Measurements from ENCODE around the gene RBM27. TPM values are rescaled to one million over a fixed set of nuclear protein-coding genes. Genes with fewer than 3 reads are reported as not detected.
"Not testable (repeated sequence)": the region's sequence is repeated elsewhere in the genome, so short reads cannot be mapped to it uniquely, and the experiment has no call there.

The RBM27 gene
- polyA plus RNA-seq, 1 donor (not counting 4 experiments of a cell fraction or from before 2014, with no cell fraction given): 18.3 TPM

- Histone ChIP-seq H3K27me3 (ENCODE audit: control insufficient read depth, extremely low read depth, insufficient read depth, low read length) (no peaks in the 10 kb centered on the region), H3K9me3 (ENCODE audit: control insufficient read depth, low read depth, low read length) (no peaks in the 10 kb centered on the region), H4K20me1 (ENCODE audit: control insufficient read depth, extremely low read depth, insufficient read depth, low read length) (no peaks in the 10 kb centered on the region), H3K4me1 (ENCODE audit: control insufficient read depth, extremely low read depth, insufficient read depth, low read length) (no peaks in the 10 kb centered on the region), H3K79me2 (ENCODE audit: control insufficient read depth, insufficient read depth, low read length) (no peaks in the 10 kb centered on the region), H3K4me2 (ENCODE audit: control insufficient read depth, extremely low read depth, insufficient read depth, low read depth, low read length) (no peak overlapping the region), H2AFZ (ENCODE audit: control insufficient read depth, low read length) (no peak overlapping the region), H3K9me1 (ENCODE audit: control insufficient read depth, extremely low read depth, insufficient read depth, low read length) (no peaks in the 10 kb centered on the region), H3K36me3 (ENCODE audit: control insufficient read depth in 2 of 2, extremely low read depth in 1 of 2, insufficient read depth in 2 of 2, low read length in 2 of 2) (peaks cover 8 to 11% of the 10 kb centered on the region in 2 experiments), H3K4me3 (ENCODE audit: control insufficient read depth in 2 of 3, extremely low read depth in 1 of 3, insufficient read depth in 2 of 3, low read depth in 1 of 3, low read length in 3 of 3) (no peak overlapping the region), H3K27ac (ENCODE audit: control insufficient read depth, insufficient read depth, low read length) (no peak overlapping the region), H3K9ac (ENCODE audit: control insufficient read depth, extremely low read depth, insufficient read depth, low read length) (no peak overlapping the region)
- DNase-seq (ENCODE audit: low read depth, low spot score): no peak
- TF ChIP-seq EZH2 (IDR thresholded peaks at IDR 0.05; ENCODE audit: low read length): no peak
- TF ChIP-seq CTCF (optimal IDR thresholded peaks at IDR 0.05 in 1 of 3, IDR thresholded peaks at IDR 0.05 in 1 of 3, conservative IDR thresholded peaks at IDR 0.05 in 1 of 3; ENCODE audit: extremely low read depth in 1 of 3, insufficient read depth in 2 of 3, low read length in 3 of 3): no peak
- dilution Hi-C loops (cut with MboI; ENCODE audit: extremely low pct_ligation_motif_present, low sequenced_read_pairs): no loop called here
- no peak for FAIRE-seq
These were observed 37.5 kb upstream of the RBM27 start for GRCh38 chr5:146165903-146166302.

GRCh38 chr5:146169076-146169475 is 34.3 kb upstream of the RBM27 start:
- Histone ChIP-seq H3K9ac (ENCODE audit: control insufficient read depth, extremely low read depth, insufficient read depth, low read length) (no peak overlapping the region), H3K9me3 (ENCODE audit: control insufficient read depth, low read depth, low read length) (no peaks in the 10 kb centered on the region), H3K27me3 (ENCODE audit: control insufficient read depth, extremely low read depth, insufficient read depth, low read length) (no peaks in the 10 kb centered on the region), H3K9me1 (ENCODE audit: control insufficient read depth, extremely low read depth, insufficient read depth, low read length) (no peaks in the 10 kb centered on the region), H3K36me3 (ENCODE audit: control insufficient read depth in 2 of 2, extremely low read depth in 1 of 2, insufficient read depth in 2 of 2, low read length in 2 of 2) (peaks cover 4 to 12% of the 10 kb centered on the region in 2 experiments), H3K4me2 (ENCODE audit: control insufficient read depth, extremely low read depth, insufficient read depth, low read depth, low read length) (no peak overlapping the region), H3K79me2 (ENCODE audit: control insufficient read depth, insufficient read depth, low read length) (peaks cover 3% of the 10 kb centered on the region), H3K4me1 (ENCODE audit: control insufficient read depth, extremely low read depth, insufficient read depth, low read length) (no peaks in the 10 kb centered on the region), H3K27ac (ENCODE audit: control insufficient read depth, insufficient read depth, low read length) (no peak overlapping the region), H4K20me1 (ENCODE audit: control insufficient read depth, extremely low read depth, insufficient read depth, low read length) (no peaks in the 10 kb centered on the region), H3K4me3 (ENCODE audit: control insufficient read depth in 2 of 3, extremely low read depth in 1 of 3, insufficient read depth in 2 of 3, low read depth in 1 of 3, low read length in 3 of 3) (no peak overlapping the region), H2AFZ (ENCODE audit: control insufficient read depth, low read length) (no peak overlapping the region)
- DNase-seq (ENCODE audit: low read depth, low spot score): no peak
- dilution Hi-C loops (cut with MboI; ENCODE audit: extremely low pct_ligation_motif_present, low sequenced_read_pairs): no loop called here
- TF ChIP-seq EZH2 (IDR thresholded peaks at IDR 0.05; ENCODE audit: low read length) (no peak), CTCF (optimal IDR thresholded peaks at IDR 0.05 in 1 of 3, IDR thresholded peaks at IDR 0.05 in 1 of 3, conservative IDR thresholded peaks at IDR 0.05 in 1 of 3; ENCODE audit: extremely low read depth in 1 of 3, insufficient read depth in 2 of 3, low read length in 3 of 3) (no peak)
- no peak for FAIRE-seq

- H3K4me3 ChIP-seq (ENCODE audit: control insufficient read depth in 2 of 3, extremely low read depth in 1 of 3, insufficient read depth in 2 of 3, low read depth in 1 of 3, low read length in 3 of 3); dilution Hi-C loops (cut with MboI; ENCODE audit: extremely low pct_ligation_motif_present, low sequenced_read_pairs): not testable (repeated sequence)
- H3K79me2 ChIP-seq (ENCODE audit: control insufficient read depth, insufficient read depth, low read length): peaks cover 13% of the 10 kb centered on the region
These were observed 30.4 kb upstream of the RBM27 start for GRCh38 chr5:146173049-146173448.

More at GRCh38 chr5:146173049-146173448, 30.4 kb upstream of the RBM27 start:
- H3K9me1 ChIP-seq (ENCODE audit: control insufficient read depth, extremely low read depth, insufficient read depth, low read length); H3K9ac ChIP-seq (ENCODE audit: control insufficient read depth, extremely low read depth, insufficient read depth, low read length); H3K9me3 ChIP-seq (ENCODE audit: control insufficient read depth, low read depth, low read length); H2AFZ ChIP-seq (ENCODE audit: control insufficient read depth, low read length); FAIRE-seq; H3K27me3 ChIP-seq (ENCODE audit: control insufficient read depth, extremely low read depth, insufficient read depth, low read length); H3K27ac ChIP-seq (ENCODE audit: control insufficient read depth, insufficient read depth, low read length); H3K4me2 ChIP-seq (ENCODE audit: control insufficient read depth, extremely low read depth, insufficient read depth, low read depth, low read length); H4K20me1 ChIP-seq (ENCODE audit: control insufficient read depth, extremely low read depth, insufficient read depth, low read length); H3K4me1 ChIP-seq (ENCODE audit: control insufficient read depth, extremely low read depth, insufficient read depth, low read length); DNase-seq (ENCODE audit: low read depth, low spot score): not testable (repeated sequence)
- peaks cover 4 to 12% of the 10 kb centered on the region in 2 experiments for H3K36me3 ChIP-seq (ENCODE audit: control insufficient read depth in 2 of 2, extremely low read depth in 1 of 2, insufficient read depth in 2 of 2, low read length in 2 of 2)
